Activated CD8-positive, alpha-beta memory T cell treated with anti-CD3 and anti-CD28 coated beads for 4 hours (primary cell): ENCODE results near the gene TIMM23.
"Not testable (repeated sequence)": the region's sequence is repeated elsewhere in the genome, so short reads cannot be mapped to it uniquely, and the experiment has no call there.

Experiments
- DNase-seq, 2 donors: peaks; one replicate each; pipeline ENCODE4 v3.0.0-alpha.2; 2020; ENCODE audit warnings: low read depth in 2 of 2

The TIMM23 gene

DNA sequence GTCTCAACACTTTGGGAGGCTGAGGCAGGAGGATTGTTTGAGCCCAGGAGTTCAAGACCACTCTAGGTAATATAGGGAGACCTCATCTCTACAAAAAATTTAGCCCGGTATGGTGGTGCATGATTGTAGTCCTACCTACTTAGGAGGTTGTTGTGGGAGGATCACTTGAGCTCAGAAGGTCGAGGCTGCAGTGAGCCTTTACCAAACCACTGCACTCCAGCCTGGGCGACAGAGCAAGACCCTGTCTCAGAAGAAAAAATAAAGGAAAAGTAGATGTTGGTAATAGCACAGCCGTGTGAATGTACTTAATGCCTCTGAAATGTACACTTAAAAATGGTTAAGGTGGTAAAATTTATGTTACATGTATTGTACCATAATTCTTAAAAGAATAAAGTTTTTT, 25.3 kb downstream of the TIMM23 start:
- no peak for DNase-seq

- no peak for DNase-seq
These were observed 25.9 kb downstream of the TIMM23 start for GRCh38 chr10:45997994-45998763.

- not testable (repeated sequence) for DNase-seq
These were observed 27.7 kb downstream of the TIMM23 start for GRCh38 chr10:45999955-46000354.

DNA sequence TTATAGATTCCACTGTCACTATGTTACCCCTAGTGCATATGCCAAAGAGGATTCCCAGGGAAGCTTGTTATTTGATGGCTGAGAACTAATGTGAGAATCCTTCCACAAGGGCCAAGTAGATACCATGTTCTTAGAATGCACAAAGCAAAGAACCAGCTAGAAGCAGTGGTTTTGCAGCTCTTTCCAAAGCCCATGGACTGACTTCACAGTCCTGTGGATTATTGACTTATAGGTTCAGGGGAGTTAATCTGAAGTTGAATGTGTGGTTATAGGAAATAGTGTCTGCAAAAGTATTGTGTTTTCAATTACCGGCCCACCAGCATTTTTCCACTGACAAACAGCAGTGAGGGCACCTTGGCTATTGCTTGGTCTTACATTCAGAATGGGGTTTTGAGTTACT, 28.2 kb downstream of the TIMM23 start:
- DNase-seq = no peak

DNA sequence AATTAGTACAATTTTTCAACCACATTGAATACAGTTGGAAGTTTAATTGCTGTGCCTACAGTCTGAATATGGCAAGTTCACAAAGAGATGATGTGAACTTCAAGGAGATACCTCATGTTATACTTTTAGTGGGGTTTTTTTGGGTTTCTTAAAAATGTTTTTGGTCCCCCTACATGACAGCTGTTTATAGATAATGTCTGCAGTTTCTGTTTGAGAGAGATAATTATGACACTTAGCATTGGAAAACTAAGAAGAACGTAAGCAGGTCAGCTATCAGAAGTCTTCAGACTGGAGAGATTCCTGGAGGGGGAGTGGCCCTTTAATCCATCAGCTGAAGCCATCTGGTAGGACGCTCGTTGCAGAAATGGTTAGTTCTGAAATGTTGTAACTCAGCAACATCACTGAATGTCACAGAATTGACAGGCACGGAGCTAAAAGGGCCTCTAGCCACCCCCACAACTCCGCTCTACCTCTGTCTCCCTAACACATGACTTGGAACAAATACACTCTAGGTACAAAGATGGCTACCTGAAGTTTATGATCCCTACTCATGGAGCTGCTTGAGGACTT, 29.0 kb downstream of the TIMM23 start:
- DNase-seq = no peak

- DNase-seq = not testable (repeated sequence)
These were observed 29.9 kb downstream of the TIMM23 start for GRCh38 chr10:46002189-46002687.

DNA sequence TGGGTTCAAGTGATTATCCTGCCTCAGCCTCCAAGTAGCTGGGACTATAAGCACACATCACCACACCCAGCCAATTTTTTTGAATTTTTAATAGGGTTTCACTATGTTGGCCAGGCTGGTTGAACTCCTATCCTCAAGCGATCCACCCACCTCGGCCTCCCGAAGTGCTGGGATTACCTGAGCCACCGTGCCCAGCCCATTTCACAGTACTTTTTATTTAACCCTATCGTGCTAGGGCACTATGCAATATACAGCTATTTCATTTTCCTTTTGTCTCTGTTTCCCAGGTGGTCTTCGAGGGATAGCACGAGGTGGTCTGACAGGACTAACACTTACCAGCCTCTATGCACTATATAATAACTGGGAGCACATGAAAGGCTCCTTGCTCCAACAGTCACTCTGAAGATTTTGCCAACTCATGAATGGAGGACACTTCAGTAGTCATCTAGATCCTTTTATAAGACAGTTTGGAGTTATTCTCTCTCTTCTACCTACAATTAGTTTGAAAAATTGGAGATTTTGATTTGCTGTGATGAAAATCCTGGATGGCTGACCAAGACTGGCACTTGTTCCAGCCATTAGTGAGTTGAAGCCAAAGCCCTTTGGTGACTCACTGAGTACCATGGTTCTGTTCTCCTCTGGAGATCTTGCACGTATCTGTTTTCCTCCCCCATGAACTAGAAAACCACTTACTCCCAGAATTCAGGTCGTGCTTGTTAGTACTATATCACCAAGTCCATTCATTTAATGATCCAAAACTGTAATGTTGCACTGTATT, 30.8 kb downstream of the TIMM23 start:
- no peak for DNase-seq

- DNase-seq = no peak
These were observed 32.7 kb downstream of the TIMM23 start for GRCh38 chr10:46004963-46005362.

- no peak for DNase-seq
These were observed 33.1 kb downstream of the TIMM23 start for GRCh38 chr10:46005383-46005782.

- DNase-seq = no peak
These were observed 33.9 kb downstream of the TIMM23 start for GRCh38 chr10:46006219-46006618.

GRCh38 chr10:46012746-46013145, 40.5 kb downstream of the TIMM23 start:
- no peak for DNase-seq

DNA sequence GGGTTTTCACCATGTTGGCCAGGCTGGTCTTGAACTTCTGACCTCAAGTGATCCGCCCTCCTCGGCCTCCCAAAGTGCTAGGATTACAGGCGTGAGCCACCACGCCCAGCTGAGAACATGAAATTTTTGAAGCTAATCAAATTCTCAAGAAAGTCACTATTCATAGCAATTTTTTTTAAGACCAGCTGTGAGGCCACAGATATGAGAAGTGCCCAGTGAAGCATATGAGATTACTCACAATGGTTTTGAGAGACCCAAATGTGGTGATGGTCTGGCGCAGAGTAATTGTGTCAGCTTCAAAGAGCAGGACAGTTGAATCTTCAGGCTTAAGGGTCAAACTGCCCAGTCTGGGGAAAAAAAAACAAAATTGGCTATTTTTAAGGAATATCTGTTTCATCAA, 41.9 kb downstream of the TIMM23 start:
- no peak for DNase-seq

- DNase-seq = no peak
These were observed 42.6 kb downstream of the TIMM23 start for GRCh38 chr10:46014683-46015405.

DNA sequence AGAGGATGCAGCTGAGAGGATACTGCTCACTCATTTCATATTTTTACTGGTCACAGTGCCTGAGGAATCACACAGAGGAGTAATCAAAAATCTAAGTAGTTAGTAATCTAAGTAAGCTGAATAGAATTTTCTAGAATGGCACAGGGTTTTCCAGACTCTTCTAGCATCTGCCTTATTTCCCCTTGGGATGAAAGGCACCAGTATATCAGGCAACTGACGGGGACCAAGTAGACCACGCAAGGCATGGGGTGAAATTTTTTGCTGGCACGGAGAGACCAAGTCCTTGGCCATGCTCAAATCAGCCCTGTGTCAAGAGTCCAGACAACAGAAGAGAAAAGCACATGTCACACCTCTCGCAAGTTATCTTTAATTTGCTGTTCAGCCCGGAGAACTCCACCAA, 43.9 kb downstream of the TIMM23 start:
- DNase-seq = no peak

DNA sequence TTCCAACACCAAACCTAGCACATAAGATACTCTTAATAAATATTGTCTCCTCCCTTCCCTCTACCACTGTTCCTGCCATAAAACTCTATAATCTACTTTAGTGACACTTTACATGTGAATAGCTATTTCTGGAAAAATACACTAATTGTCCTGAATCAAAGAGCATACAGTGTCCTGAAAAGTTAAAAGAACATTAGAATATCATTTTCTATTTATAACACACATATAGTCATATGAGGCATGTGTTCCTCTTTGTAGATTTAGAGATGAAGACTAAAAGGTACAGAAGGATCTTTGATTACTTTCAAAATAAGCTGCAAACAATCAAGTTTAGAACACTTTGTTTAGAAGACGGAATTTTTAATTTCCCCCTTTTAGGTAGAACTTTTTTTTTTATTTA, 44.5 kb downstream of the TIMM23 start:
- no peak for DNase-seq

DNA sequence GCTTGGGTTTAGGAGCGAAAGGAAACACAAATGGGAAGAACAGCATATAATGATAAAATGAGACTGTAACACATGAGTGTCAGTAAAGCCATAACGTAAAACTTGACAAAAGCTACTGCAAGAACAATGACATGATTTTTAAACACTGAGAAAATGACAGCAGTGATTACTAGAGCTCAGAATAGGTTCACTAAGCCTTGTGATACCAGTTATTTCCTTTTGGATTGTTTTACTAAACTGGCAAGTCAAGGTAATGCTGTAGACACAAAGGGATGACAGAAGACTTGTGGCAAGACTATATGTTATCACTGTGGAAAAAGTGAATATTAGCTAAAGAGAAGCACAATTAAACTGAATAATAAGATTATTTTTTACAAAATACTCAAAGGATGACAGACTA, 45.4 kb downstream of the TIMM23 start:
- DNase-seq = no peak

DNA sequence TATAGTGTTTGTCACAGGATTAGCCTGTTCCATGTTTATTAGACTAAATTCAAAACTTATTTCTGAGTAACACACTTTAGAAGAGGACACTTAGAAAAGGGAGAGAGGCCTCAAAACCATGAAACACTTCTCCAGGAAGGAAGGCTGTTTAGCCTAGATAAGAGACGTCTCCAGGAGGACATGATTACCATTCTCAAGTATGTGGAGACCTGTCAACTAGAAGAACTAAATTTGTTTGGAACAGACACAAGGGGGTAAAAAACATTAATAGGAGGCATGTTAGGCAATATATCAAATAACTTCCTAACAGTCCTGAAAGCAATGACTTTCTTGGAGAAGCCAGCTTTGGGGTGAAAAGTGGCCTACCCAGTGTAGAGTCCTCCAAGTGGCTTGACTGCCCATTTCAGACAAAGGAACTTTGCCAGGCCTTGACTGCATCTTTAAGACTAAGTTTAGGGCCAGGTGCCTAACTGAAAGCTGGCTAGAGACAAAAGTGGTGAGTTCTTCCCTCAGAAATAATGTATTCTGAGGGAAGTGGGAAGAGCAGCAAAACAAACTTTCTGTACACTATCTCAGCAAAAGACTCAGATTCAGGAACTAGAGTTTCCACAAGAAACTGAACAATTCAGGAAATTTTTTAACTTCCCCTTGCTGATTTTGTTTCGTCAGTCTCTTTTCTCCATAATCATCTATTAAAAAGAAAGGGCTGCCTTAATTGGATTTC, 46.3 kb downstream of the TIMM23 start:
- DNase-seq = no peak

GRCh38 chr10:46019177-46019528, 46.9 kb downstream of the TIMM23 start:
- no peak for DNase-seq

GRCh38 chr10:46019569-46020343, 47.5 kb downstream of the TIMM23 start:
- DNase-seq = no peak

GRCh38 chr10:46020344-46020657, 48.0 kb downstream of the TIMM23 start:
- no peak for DNase-seq
